Karpas-422 (cell line): ENCODE measurements around the gene TRPM6. TPM values are rescaled to one million over a fixed set of nuclear protein-coding genes. Genes with fewer than 3 reads are reported as not detected.

Experiments used
- DNase-seq: peaks from one replicate; pipeline ENCODE4 v3.0.0-alpha.2; 2015
- H2AFZ ChIP-seq: fragments of 200-600 bp; sonication (generic); 2 replicates; pipeline ENCODE4 v1.6.1; 2014; ENCODE audit warnings: antibody characterized with exemption, low read length, mixed read lengths
- H3K27ac ChIP-seq: fragments of 200-600 bp; sonication (generic); 2 replicates; pipeline ENCODE4 v1.5.1; 2014; ENCODE audit warnings: mild to moderate bottlenecking, low read length, moderate library complexity
- H3K27me3 ChIP-seq: fragments of 200-600 bp; sonication (generic); 2 replicates; pipeline ENCODE4 v1.6.1; 2014; ENCODE audit warnings: low read length, mixed read lengths
- H3K36me3 ChIP-seq: fragments of 200-600 bp; sonication (generic); 2 replicates; pipeline ENCODE4 v1.6.1; 2014; ENCODE audit warnings: low read length, mixed read lengths; ENCODE audit not compliant: insufficient read depth
- H3K4me1 ChIP-seq: fragments of 200-600 bp; sonication (generic); 2 replicates; pipeline ENCODE4 v1.6.1; 2014; ENCODE audit warnings: mild to moderate bottlenecking, low read length, mixed read lengths
- H3K4me2 ChIP-seq: fragments of 200-600 bp; sonication (generic); 2 replicates; pipeline ENCODE4 v1.6.1; 2014; ENCODE audit warnings: low read length, low read depth, mild to moderate bottlenecking; ENCODE audit not compliant: poor library complexity, severe bottlenecking
- H3K4me3 ChIP-seq: fragments of 200-600 bp; sonication (generic); 2 replicates; pipeline ENCODE4 v1.5.1; 2014; ENCODE audit warnings: mild to moderate bottlenecking, antibody characterized with exemption, low read length, mixed read lengths
- H3K79me2 ChIP-seq: fragments of 200-600 bp; sonication (generic); 2 replicates; pipeline ENCODE4 v1.6.1; 2014; ENCODE audit warnings: mild to moderate bottlenecking, low read length, mixed read lengths
- H3K9ac ChIP-seq: fragments of 200-600 bp; sonication (generic); 2 replicates; pipeline ENCODE4 v1.6.0; 2014; ENCODE audit warnings: low read length
- H3K9me2 ChIP-seq: fragments of 200-600 bp; sonication (generic), shearing (Covaris generic); replicated peaks from 2 replicates; pipeline ENCODE4 v1.6.0; 2014; ENCODE audit warnings: mild to moderate bottlenecking, low read length, moderate library complexity; ENCODE audit not compliant: insufficient read depth
- H3K9me3 ChIP-seq: fragments of 300-700, 200-600 bp; sonication (generic); 2 replicates; pipeline ENCODE4 v1.6.1; 2014; ENCODE audit warnings: low read length, mixed read lengths
- H4K20me1 ChIP-seq: fragments of 200-600 bp; sonication (generic); 2 replicates; pipeline ENCODE4 v1.6.1; 2014; ENCODE audit warnings: mild to moderate bottlenecking, antibody characterized with exemption, low read length, low read depth; ENCODE audit not compliant: insufficient read depth
- total RNA-seq: library from RNA; depleted of rRNA; stranded (reverse); fragments of >200 nt; shearing (Covaris generic); gene quantifications from 2 replicates; pipeline ENCODE4 v1.2.3, GENCODE V29; 2014; ENCODE audit warnings: low replicate concordance; rRNA removed

The TRPM6 gene, protein sequence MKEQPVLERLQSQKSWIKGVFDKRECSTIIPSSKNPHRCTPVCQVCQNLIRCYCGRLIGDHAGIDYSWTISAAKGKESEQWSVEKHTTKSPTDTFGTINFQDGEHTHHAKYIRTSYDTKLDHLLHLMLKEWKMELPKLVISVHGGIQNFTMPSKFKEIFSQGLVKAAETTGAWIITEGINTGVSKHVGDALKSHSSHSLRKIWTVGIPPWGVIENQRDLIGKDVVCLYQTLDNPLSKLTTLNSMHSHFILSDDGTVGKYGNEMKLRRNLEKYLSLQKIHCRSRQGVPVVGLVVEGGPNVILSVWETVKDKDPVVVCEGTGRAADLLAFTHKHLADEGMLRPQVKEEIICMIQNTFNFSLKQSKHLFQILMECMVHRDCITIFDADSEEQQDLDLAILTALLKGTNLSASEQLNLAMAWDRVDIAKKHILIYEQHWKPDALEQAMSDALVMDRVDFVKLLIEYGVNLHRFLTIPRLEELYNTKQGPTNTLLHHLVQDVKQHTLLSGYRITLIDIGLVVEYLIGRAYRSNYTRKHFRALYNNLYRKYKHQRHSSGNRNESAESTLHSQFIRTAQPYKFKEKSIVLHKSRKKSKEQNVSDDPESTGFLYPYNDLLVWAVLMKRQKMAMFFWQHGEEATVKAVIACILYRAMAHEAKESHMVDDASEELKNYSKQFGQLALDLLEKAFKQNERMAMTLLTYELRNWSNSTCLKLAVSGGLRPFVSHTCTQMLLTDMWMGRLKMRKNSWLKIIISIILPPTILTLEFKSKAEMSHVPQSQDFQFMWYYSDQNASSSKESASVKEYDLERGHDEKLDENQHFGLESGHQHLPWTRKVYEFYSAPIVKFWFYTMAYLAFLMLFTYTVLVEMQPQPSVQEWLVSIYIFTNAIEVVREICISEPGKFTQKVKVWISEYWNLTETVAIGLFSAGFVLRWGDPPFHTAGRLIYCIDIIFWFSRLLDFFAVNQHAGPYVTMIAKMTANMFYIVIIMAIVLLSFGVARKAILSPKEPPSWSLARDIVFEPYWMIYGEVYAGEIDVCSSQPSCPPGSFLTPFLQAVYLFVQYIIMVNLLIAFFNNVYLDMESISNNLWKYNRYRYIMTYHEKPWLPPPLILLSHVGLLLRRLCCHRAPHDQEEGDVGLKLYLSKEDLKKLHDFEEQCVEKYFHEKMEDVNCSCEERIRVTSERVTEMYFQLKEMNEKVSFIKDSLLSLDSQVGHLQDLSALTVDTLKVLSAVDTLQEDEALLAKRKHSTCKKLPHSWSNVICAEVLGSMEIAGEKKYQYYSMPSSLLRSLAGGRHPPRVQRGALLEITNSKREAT (N-terminal part only)
- not detected in 2 replicates for total RNA-seq

DNA sequence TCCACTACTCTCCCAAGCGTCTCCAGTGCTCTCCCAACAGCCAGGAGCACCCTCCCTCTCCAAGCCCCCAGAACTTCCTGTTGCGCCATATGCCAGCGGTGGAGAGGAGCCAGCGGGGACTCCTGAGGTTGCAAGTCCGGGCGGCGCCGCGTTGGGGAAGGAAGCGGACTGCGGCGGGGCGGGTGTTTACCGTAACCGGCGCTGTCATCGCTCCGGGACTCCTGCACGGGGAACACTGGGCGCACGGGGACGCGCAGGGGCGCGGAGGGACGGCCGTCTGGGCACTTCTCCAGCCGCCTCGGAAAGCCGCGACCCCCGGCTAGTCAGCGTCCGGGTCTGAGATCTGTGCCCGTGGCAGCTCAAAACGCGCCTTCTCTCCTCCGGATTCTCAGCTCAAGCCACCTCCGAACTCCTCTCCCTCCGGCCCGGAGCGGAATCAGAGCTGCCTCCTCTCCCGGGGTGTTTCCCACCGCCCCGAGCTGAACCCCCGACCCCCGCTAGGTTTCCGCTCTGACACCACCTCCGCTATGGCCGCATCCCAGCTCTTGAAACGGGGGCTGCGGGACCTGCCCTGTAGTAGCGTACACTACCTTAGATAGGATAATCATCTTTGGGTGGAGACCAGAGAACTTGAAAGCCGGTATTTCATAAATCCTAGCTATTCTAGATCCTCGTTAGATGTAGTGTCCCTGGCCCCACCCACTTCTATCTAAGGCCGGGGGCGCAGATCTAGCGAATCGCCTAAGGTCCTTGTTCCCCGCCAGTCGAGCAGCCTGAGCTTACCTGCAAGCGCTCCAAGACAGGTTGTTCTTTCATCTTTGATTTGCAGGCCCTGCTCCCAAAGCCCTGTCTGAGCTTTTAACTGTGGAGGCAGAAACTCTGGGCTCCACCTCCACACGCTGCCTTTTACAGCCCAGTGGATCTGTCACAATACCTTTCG lies at the start of gene TRPM6:
Gene TRPM6, minus strand, starts transcription at position 881 of the 940 bp plus-strand sequence. Its CDS starts 65 bp downstream, at position 816.
- no peak within 1 kb of the TSS for H3K27ac ChIP-seq
- DNase-seq = no peak
- H3K36me3 ChIP-seq = no peaks in the 10 kb centered on the region
- H4K20me1 ChIP-seq = no peaks in the 10 kb centered on the region
- no peak within 1 kb of the TSS for H3K4me3 ChIP-seq
- H3K27me3 ChIP-seq = no peaks in the 10 kb centered on the region
- H3K4me2 ChIP-seq = no peak within 1 kb of the TSS
- H3K9ac ChIP-seq = no peak within 1 kb of the TSS
- H2AFZ ChIP-seq = no peak within 1 kb of the TSS
- no peaks in the 10 kb centered on the region for H3K9me3 ChIP-seq
- H3K4me1 ChIP-seq = no peaks in the 10 kb centered on the region
- H3K9me2 ChIP-seq = no peaks in the 10 kb centered on the region
- H3K79me2 ChIP-seq = no peaks in the 10 kb centered on the region

- no peak overlapping the region for H3K9ac ChIP-seq
- H4K20me1 ChIP-seq = no peaks in the 10 kb centered on the region
Observed at GRCh38 chr9:74935008-74935407, 47.3 kb upstream of the TRPM6 start.

GRCh38 chr9:74921737-74922136 lies 34.0 kb upstream of the TRPM6 start:
- no peak overlapping the region for H2AFZ ChIP-seq
- H3K9me2 ChIP-seq = no peaks in the 10 kb centered on the region
- H3K4me1 ChIP-seq = no peaks in the 10 kb centered on the region
- no peak overlapping the region for H3K27ac ChIP-seq
- no peak overlapping the region for H3K9ac ChIP-seq
- no peaks in the 10 kb centered on the region for H3K79me2 ChIP-seq
- H3K9me3 ChIP-seq = no peaks in the 10 kb centered on the region
- no peaks in the 10 kb centered on the region for H4K20me1 ChIP-seq
- H3K4me3 ChIP-seq = no peak overlapping the region
- H3K36me3 ChIP-seq = no peaks in the 10 kb centered on the region
- H3K4me2 ChIP-seq = no peak overlapping the region
- no peaks in the 10 kb centered on the region for H3K27me3 ChIP-seq
- DNase-seq = no peak

More at GRCh38 chr9:74935008-74935407, 47.3 kb upstream of the TRPM6 start:
- Histone ChIP-seq H2AFZ (no peak overlapping the region), H3K9me3 (no peaks in the 10 kb centered on the region), H3K9me2 (no peaks in the 10 kb centered on the region), H3K79me2 (no peaks in the 10 kb centered on the region), H3K4me2 (no peak overlapping the region), H3K27me3 (no peaks in the 10 kb centered on the region), H3K4me3 (no peak overlapping the region), H3K27ac (no peak overlapping the region), H3K36me3 (no peaks in the 10 kb centered on the region), H3K4me1 (no peaks in the 10 kb centered on the region)
- DNase-seq = no peak

GRCh38 chr9:74920944-74921626 lies 33.4 kb upstream of the TRPM6 start:
- H3K4me2 ChIP-seq = no peak overlapping the region
- H3K4me3 ChIP-seq = no peak overlapping the region
- no peaks in the 10 kb centered on the region for H4K20me1 ChIP-seq
- DNase-seq = no peak
- no peaks in the 10 kb centered on the region for H3K9me2 ChIP-seq
- H3K27ac ChIP-seq = no peak overlapping the region
- H3K9ac ChIP-seq = no peak overlapping the region
- no peaks in the 10 kb centered on the region for H3K27me3 ChIP-seq
- no peaks in the 10 kb centered on the region for H3K79me2 ChIP-seq
- H3K36me3 ChIP-seq = no peaks in the 10 kb centered on the region
- no peaks in the 10 kb centered on the region for H3K9me3 ChIP-seq
- no peaks in the 10 kb centered on the region for H3K4me1 ChIP-seq
- H2AFZ ChIP-seq = no peak overlapping the region

DNA sequence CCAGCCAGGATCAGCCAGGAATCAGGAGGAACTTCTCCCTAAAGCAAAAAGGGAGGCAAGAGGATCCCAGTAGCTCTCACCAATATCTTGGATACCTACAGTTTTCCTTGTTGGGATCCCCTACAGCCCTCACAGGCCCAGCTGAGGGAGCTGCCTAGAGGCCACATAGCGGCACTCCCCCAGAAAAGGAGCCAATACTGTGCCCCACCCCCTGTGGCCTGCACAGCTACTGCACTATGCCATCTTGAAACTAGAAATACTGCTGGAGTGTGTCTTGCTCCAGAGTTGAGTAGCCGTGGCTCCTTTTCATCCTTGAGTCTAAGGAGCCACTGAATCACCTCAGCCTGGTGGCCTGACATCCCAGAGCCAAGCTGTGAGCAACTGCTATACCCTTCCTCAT lies 22.3 kb upstream of the TRPM6 start:
- Histone ChIP-seq H3K9me2 (no peaks in the 10 kb centered on the region), H3K27ac (no peak overlapping the region), H3K4me2 (no peak overlapping the region), H3K36me3 (no peaks in the 10 kb centered on the region), H3K4me3 (no peak overlapping the region), H4K20me1 (no peaks in the 10 kb centered on the region), H3K27me3 (no peaks in the 10 kb centered on the region), H2AFZ (no peak overlapping the region), H3K9ac (no peak overlapping the region), H3K9me3 (no peaks in the 10 kb centered on the region), H3K79me2 (no peaks in the 10 kb centered on the region), H3K4me1 (no peaks in the 10 kb centered on the region)
- DNase-seq = no peak

- H3K4me1 ChIP-seq = no peaks in the 10 kb centered on the region
- no peak overlapping the region for H2AFZ ChIP-seq
- H3K79me2 ChIP-seq = no peaks in the 10 kb centered on the region
- no peak overlapping the region for H3K4me3 ChIP-seq
- no peaks in the 10 kb centered on the region for H3K36me3 ChIP-seq
- H3K27me3 ChIP-seq = no peaks in the 10 kb centered on the region
- H4K20me1 ChIP-seq = no peaks in the 10 kb centered on the region
- no peaks in the 10 kb centered on the region for H3K9me3 ChIP-seq
- no peaks in the 10 kb centered on the region for H3K9me2 ChIP-seq
- no peak overlapping the region for H3K27ac ChIP-seq
- DNase-seq = no peak
- no peak overlapping the region for H3K9ac ChIP-seq
- no peak overlapping the region for H3K4me2 ChIP-seq
Observed at GRCh38 chr9:74908665-74909064, 20.9 kb upstream of the TRPM6 start.

DNA sequence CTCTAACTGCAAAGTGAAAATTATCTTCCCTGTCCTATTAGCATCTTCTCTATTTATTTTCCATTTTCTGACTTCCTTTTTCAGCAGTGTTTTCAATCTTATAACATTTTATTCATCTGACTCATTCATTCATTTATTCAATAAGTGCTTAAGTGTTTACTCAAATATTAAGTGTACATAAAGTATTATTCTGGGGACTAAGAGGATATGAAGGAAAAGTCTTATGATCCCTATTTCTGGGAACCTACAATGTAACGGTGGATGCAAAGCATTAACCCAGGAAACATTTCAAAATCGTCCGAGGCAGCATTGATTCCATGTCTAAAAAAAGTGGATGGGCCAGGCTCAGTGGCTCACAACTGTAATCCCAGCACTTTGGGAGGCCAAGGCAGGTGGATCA lies 19.4 kb upstream of the TRPM6 start:
- DNase-seq = no peak
- Histone ChIP-seq H3K9me2 (no peaks in the 10 kb centered on the region), H3K27ac (no peak overlapping the region), H2AFZ (no peak overlapping the region), H3K4me1 (no peaks in the 10 kb centered on the region), H3K4me2 (no peak overlapping the region), H3K9me3 (no peaks in the 10 kb centered on the region), H3K4me3 (no peak overlapping the region), H3K27me3 (no peaks in the 10 kb centered on the region), H3K9ac (no peak overlapping the region), H3K36me3 (no peaks in the 10 kb centered on the region), H3K79me2 (no peaks in the 10 kb centered on the region), H4K20me1 (no peaks in the 10 kb centered on the region)
